ENCODE measurements around the gene UBXN2A. TPM values are rescaled to one million over a fixed set of nuclear protein-coding genes. Genes with fewer than 3 reads are reported as not detected.
"Not testable (repeated sequence)": the region's sequence is repeated elsewhere in the genome, so short reads cannot be mapped to it uniquely, and the experiment has no call there.

Gene UBXN2A
- total RNA-seq, 2 experiments from 2014 or later, result 13.0 to 14.3 TPM

DNA sequence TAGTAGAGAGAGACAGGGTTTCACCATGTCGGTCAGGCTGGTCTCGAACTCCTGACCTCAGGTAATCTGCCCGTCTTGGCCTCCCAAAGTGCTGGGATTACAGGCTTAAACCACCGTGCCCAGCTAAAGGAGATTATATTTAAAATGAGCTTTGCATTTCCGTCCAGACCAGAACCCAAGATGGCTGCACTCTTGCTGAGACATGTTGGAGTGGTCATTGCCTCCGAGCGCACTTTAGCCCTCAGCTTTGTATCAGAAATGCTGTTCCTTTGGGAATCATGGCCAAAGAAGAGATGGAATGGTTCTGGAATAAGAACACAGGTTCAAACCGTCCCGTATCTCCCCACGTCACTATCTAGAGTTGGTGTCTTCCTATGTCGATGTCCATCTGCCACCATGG lies 3.4 kb downstream of the UBXN2A start:
- Mint-ChIP-seq H3K4me1 (ENCODE audit: low read depth) (peaks cover 25% of the 10 kb centered on the region), H3K27ac (no peak overlapping the region), H3K4me3 (no peak overlapping the region), H3K36me3 (ENCODE audit: low read depth) (peaks cover 9% of the 10 kb centered on the region), H3K9me3 (ENCODE audit: insufficient read depth) (no peaks in the 10 kb centered on the region), H3K27me3 (ENCODE audit: low read depth) (peaks cover 9% of the 10 kb centered on the region)
- no peak for DNase-seq
- no peak for ATAC-seq
- ChIA-PET CTCF (interaction anchor here (3.0 kb wide), 1 partner anchor 17 kb away, joined by 11 read pairs; the partner anchor contains the start of gene ATAD2B), POLR2A (interaction anchor here (0.6 to 5.8 kb wide), 2 partner anchors 17 to 146 kb away, joined by 3 to 145 read pairs; partner anchors contain the start of gene ATAD2B)

DNA sequence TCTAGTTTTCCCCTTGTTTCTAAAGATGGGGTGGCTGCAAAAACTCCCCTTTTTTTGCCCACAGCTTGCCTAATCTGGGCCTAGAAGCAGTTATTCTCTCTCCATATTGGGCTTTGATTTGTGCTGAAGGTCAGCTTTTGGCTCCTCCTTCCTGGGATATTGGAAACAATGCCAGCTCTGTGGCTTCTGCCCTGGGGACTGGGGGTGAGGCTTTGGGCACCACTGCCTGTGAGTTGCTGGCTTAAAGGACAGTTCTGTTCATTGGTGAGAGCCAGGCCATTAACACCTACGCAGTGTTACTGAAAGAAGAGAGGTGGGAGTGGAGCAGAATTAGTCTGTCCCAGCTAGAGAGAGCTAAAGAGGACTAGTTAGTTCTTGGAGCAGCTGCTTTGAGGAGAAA lies 4.3 kb downstream of the UBXN2A start:
- no peaks in the 10 kb centered on the region for H3K9me3 Mint-ChIP-seq (ENCODE audit: insufficient read depth)
- CTCF ChIA-PET, result interaction anchor here (0.9 to 3.0 kb wide), 3 partner anchors 18 to 140 kb away, joined by 3 to 11 read pairs (median 3); partner anchors contain the start of genes ATAD2B and TP53I3
- no peak for ATAC-seq
- H3K27ac Mint-ChIP-seq, result no peak overlapping the region
- peaks cover under 1% of the 10 kb centered on the region for H3K27me3 Mint-ChIP-seq (ENCODE audit: low read depth)
- no peak overlapping the region for H3K4me3 Mint-ChIP-seq
- no peak for DNase-seq
- H3K4me1 Mint-ChIP-seq (ENCODE audit: low read depth), result peaks cover 16% of the 10 kb centered on the region
- peaks cover 9% of the 10 kb centered on the region for H3K36me3 Mint-ChIP-seq (ENCODE audit: low read depth)
- POLR2A ChIA-PET, result interaction anchor here (0.7 kb wide), 1 partner anchor 71 kb away, joined by 3 read pairs; no protein-coding TSS in a partner anchor

DNA sequence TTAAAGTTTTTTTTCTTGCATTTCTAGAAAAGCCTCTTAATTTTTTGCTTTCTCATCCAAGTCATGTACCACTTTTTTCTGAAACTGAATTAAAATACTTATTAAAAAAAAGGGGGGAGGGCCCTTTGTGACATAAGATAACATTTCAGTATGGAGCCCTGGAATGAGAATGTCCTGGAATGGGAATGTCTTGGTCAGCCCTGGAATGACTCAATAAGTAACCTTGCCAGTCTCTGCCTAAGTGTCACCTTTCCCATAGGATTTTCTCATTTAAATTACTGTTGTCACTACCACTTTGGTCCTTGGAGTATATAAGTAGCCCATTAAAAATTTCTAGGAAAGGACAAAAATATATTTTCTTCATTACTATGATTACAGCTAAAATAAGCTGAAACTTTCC lies 4.7 kb downstream of the UBXN2A start:
- Mint-ChIP-seq H3K9me3 (ENCODE audit: insufficient read depth) (no peaks in the 10 kb centered on the region), H3K27me3 (ENCODE audit: low read depth) (no peaks in the 10 kb centered on the region), H3K4me3 (no peak overlapping the region), H3K4me1 (ENCODE audit: low read depth) (peaks cover 15% of the 10 kb centered on the region), H3K27ac (no peak overlapping the region), H3K36me3 (ENCODE audit: low read depth) (peaks cover 9% of the 10 kb centered on the region)
- no peak for DNase-seq
- POLR2A ChIA-PET, result interaction anchor here (0.7 kb wide), 1 partner anchor 71 kb away, joined by 3 read pairs; no protein-coding TSS in a partner anchor
- CTCF ChIA-PET, result interaction anchor here (0.9 to 3.0 kb wide), 3 partner anchors 18 to 140 kb away, joined by 3 to 11 read pairs (median 3); partner anchors contain the start of genes ATAD2B and TP53I3
- no peak for ATAC-seq

DNA sequence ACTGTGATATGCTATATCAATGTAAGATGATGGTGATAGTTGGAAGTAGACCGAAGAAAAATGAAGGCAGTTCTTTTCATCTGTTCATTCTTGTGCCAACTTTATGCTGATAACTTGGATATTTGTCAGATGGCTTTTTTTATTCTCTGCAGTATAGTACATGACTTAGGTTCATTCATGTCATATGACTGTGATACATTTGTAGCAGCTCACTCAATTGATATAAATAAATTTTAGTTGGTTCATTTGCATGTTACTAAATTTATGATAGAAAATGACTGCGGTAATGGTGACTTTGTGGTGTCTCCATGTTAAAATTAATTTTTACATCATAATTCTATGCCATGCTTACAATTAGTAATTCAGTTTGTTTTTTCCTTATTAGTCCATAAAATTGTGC lies 7.1 kb downstream of the UBXN2A start:
- Mint-ChIP-seq H3K27me3 (ENCODE audit: low read depth) (no peaks in the 10 kb centered on the region), H3K9me3 (ENCODE audit: insufficient read depth) (no peaks in the 10 kb centered on the region), H3K4me3 (no peak overlapping the region), H3K36me3 (ENCODE audit: low read depth) (peaks cover 7% of the 10 kb centered on the region), H3K4me1 (ENCODE audit: low read depth) (peaks cover 6% of the 10 kb centered on the region), H3K27ac (no peak overlapping the region)
- CTCF ChIA-PET, result no interaction called here
- DNase-seq (no peak), ATAC-seq (no peak)
- POLR2A ChIA-PET, result no interaction called here

DNA sequence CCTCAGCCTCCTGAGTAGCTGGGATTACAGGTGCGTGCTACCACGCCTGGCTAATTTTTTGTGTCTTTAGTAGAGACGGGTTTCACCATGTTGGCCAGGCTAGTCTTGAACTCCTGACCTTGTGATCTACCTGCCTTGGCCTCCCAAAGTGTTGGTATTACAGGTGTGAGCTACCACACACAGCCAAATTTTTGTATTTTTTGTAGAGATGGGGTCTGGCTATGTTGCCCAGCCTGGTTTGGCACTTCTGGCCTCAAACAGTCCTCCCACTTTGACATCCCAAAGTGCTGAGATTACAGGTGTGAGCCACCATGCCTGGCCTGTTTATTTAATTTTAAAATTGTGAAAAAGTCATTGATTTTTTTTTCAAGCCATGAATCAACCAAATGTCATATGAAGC lies 12.3 kb downstream of the UBXN2A start:
- H3K9me3 Mint-ChIP-seq (ENCODE audit: insufficient read depth); H3K4me3 Mint-ChIP-seq; H3K27me3 Mint-ChIP-seq (ENCODE audit: low read depth); H3K27ac Mint-ChIP-seq; DNase-seq; H3K36me3 Mint-ChIP-seq (ENCODE audit: low read depth); ATAC-seq; POLR2A ChIA-PET; H3K4me1 Mint-ChIP-seq (ENCODE audit: low read depth): not testable (repeated sequence)
- CTCF ChIA-PET, result interaction anchor here (1.5 kb wide), 1 partner anchor 132 kb away, joined by 4 read pairs; the partner anchor contains the start of gene TP53I3

DNA sequence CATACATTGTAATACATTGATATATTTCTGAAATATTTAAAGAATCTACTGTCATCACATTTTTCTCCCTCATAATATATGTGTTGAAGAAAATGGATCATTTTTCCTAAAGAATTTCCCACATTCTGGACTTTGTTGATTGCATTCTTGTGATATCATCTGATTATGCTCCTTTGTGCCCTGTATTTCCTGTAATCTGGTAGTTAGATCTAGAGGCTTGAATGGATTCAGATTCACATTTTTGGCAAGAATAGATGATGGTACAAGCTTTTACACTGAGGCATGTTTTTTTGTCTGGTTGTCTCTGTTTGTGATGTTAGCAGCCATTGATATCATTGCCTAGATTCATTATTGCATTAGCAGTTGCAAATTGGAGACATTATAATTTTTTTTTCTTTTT lies 13.4 kb downstream of the UBXN2A start:
- H3K27ac Mint-ChIP-seq, result no peak overlapping the region
- no peak overlapping the region for H3K4me3 Mint-ChIP-seq
- no peaks in the 10 kb centered on the region for H3K27me3 Mint-ChIP-seq (ENCODE audit: low read depth)
- no peak for ATAC-seq
- peaks cover 6% of the 10 kb centered on the region for H3K4me1 Mint-ChIP-seq (ENCODE audit: low read depth)
- H3K9me3 Mint-ChIP-seq (ENCODE audit: insufficient read depth), result no peaks in the 10 kb centered on the region
- ChIA-PET POLR2A (interaction anchor here (1.0 kb wide), 1 partner anchor 13 kb away, joined by 3 read pairs; the partner anchor contains the start of gene UBXN2A), CTCF (no interaction called here)
- no peak for DNase-seq
- no peaks in the 10 kb centered on the region for H3K36me3 Mint-ChIP-seq (ENCODE audit: low read depth)

DNA sequence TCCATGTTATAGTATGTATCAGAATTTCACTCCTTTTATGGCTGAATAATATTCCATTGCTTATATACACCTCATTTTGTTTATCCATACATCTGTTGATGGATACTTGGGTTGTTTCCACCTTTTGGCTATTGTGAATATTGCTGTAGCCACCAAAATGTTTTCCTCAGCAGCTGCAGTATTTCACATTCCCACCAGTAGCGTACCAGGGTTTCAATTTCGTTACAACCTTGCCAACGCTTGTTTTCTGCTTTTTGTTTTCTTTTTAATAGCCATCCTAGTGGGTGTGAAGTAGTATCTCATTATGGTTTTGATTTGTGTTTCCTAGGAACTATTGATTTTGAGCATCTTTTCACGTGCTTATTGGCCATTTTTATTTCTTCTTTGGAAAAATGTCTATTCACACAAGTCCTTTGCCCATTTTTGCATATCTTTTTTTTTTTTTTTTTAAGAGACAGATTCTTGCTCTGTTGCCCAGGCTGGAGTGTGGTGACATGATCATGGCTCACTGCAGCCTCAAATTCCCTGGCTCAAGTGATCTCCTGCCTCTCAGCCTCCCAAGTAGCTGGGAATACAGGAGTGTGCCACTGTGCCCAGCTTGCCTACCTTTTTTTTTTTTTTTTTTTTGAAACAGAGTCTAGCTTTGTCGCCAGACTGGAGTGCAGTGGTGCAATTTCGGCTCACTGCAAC lies 14.2 kb downstream of the UBXN2A start:
- H3K27me3 Mint-ChIP-seq (ENCODE audit: low read depth), result no peaks in the 10 kb centered on the region
- DNase-seq, result no peak
- no peak overlapping the region for H3K27ac Mint-ChIP-seq
- peaks cover 6% of the 10 kb centered on the region for H3K4me1 Mint-ChIP-seq (ENCODE audit: low read depth)
- H3K36me3 Mint-ChIP-seq (ENCODE audit: low read depth), result no peaks in the 10 kb centered on the region
- no peak for ATAC-seq
- H3K9me3 Mint-ChIP-seq (ENCODE audit: insufficient read depth), result no peaks in the 10 kb centered on the region
- no peak overlapping the region for H3K4me3 Mint-ChIP-seq
- ChIA-PET CTCF (no interaction called here), POLR2A (interaction anchor here (1.0 kb wide), 1 partner anchor 14 kb away, joined by 3 read pairs; the partner anchor contains the start of gene UBXN2A)

DNA sequence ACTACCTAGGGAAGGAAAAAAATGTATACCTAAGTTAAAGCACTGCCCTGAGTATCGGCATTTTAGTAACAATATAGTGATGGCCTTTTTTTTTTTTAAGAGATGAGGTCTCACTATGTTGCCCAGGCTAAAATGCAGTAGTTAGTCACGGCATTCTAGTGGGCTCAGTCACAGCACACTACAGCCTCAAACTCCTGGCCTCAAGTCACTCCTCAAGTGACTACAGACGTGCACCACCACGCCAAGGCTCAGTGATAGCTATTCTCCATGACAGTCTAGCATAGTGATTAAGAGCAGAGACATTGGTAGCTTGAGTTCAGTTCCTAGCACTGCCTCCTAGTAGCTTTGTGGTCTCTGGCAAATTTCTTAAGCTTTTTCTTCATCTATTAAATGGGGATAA lies 27.6 kb downstream of the UBXN2A start:
- Mint-ChIP-seq H3K4me1 (ENCODE audit: low read depth) (no peaks in the 10 kb centered on the region), H3K27ac (no peak overlapping the region), H3K9me3 (ENCODE audit: insufficient read depth) (no peaks in the 10 kb centered on the region), H3K27me3 (ENCODE audit: low read depth) (no peaks in the 10 kb centered on the region), H3K36me3 (ENCODE audit: low read depth) (peaks cover 6% of the 10 kb centered on the region), H3K4me3 (no peak overlapping the region)
- CTCF ChIA-PET, result no interaction called here
- DNase-seq (no peak), ATAC-seq (no peak)
- POLR2A ChIA-PET, result no interaction called here

DNA sequence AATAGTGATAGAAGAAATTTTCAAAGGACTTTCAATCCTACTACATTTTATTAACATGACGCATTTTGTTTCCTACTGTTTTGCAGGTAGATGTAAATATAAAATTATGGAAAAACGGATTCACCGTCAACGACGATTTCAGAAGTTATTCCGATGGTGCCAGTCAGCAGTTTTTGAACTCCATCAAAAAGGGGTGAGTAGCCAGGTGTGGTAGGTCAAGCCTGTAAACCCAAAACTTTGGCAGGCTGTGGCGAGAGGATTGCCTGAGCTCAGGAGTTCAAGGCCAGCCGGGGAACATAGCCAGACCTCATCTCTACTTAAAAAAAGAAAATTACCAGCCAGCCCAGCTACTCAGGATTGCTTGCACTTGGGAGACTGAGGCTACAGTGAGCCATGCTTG lies 36.6 kb downstream of the UBXN2A start:
- no peaks in the 10 kb centered on the region for H3K4me1 Mint-ChIP-seq (ENCODE audit: low read depth)

DNA sequence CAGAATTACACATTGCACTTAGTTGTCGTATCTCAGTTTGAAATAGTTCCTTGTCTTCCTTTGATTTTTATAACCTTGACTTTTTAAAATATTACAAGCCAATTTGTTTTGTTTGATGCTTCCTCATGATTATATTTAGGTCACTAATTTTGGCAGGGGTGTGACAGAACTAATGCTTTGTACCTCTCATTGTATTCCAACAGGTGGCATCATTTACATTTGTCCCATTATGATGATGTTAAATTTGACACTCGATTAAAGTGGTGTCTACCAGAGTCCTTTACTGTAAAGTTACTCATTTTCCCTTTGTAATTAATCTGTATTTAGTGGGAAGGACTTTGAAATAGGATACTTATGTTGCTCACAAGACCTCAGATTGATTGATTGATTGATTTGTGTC lies 48.1 kb downstream of the UBXN2A start:
- ChIA-PET POLR2A (no interaction called here), CTCF (interaction anchor here (2.7 kb wide), 1 partner anchor 95 kb away, joined by 10 read pairs; the partner anchor contains the start of gene TP53I3)
- Mint-ChIP-seq H3K27me3 (ENCODE audit: low read depth) (no peaks in the 10 kb centered on the region), H3K4me3 (no peak overlapping the region), H3K27ac (no peak overlapping the region), H3K36me3 (ENCODE audit: low read depth) (no peaks in the 10 kb centered on the region), H3K9me3 (ENCODE audit: insufficient read depth) (no peaks in the 10 kb centered on the region), H3K4me1 (ENCODE audit: low read depth) (no peaks in the 10 kb centered on the region)
- DNase-seq (no peak), ATAC-seq (peak; percentile 64)

More for the DNA sequence above, 36.6 kb downstream of the UBXN2A start:
- DNase-seq, result no peak
- ChIA-PET CTCF (no interaction called here), POLR2A (no interaction called here)
- Mint-ChIP-seq H3K9me3 (ENCODE audit: insufficient read depth) (no peaks in the 10 kb centered on the region), H3K36me3 (ENCODE audit: low read depth) (peaks cover 16% of the 10 kb centered on the region), H3K4me3 (no peak overlapping the region), H3K27ac (no peak overlapping the region), H3K27me3 (ENCODE audit: low read depth) (no peaks in the 10 kb centered on the region)
- no peak for ATAC-seq

DNA sequence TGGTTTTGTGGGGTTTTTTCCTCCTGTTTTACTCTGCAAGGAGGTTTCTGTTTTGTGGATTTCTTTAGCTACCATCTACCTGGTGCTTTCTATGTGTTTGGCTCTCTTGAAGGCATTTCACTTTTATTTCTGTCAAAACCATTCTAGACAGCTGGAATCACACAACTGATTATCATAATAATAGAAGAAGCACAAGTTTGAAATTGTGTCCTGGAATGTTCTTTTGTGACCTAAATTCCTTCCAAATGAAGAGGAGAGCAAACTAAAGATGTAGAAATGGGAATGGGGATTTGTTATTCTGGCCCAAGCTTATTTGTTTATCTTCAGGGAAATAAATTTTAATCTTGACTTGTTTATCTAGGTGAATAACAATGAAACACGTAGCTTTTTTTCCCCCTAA lies 52.7 kb downstream of the UBXN2A start:
- Mint-ChIP-seq H3K9me3 (ENCODE audit: insufficient read depth) (no peaks in the 10 kb centered on the region), H3K27me3 (ENCODE audit: low read depth) (no peaks in the 10 kb centered on the region), H3K36me3 (ENCODE audit: low read depth) (peaks cover 2% of the 10 kb centered on the region), H3K4me1 (ENCODE audit: low read depth) (no peaks in the 10 kb centered on the region), H3K4me3 (no peak overlapping the region), H3K27ac (no peak overlapping the region)
- ChIA-PET CTCF (interaction anchor here (0.5 to 0.9 kb wide), 2 partner anchors 9 to 50 kb away, joined by 3 read pairs; no protein-coding TSS in a partner anchor), POLR2A (interaction anchor here (1.7 kb wide), 1 partner anchor 66 kb away, joined by 4 read pairs; the partner anchor contains the start of gene ATAD2B)
- ATAC-seq, result no peak
- DNase-seq, result no peak

DNA sequence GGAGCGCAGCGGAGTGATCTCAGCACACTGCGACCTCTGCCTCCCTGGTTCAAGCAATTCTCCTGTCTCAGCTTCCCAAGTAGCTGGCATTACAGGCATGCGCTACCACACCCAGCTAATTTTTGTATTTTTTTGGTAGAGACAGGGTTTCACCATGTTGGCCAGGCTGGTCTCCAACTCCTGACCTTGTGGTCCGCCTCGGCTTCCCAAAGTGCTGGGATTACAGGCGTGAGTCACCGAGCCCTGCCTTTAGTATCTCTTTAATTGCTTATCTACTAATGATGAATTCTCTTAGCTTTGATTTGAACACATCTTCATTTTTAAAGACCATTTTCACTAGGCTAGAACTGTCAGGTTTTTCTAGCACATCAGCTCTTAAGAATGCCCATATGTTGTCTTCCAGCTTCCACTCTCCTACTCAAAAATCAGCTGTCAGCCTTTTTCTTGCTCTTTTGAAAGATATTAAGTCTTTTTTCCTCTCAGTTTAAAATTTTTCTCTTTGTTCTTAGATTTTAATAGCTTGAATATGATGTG lies 53.5 kb downstream of the UBXN2A start:
- POLR2A ChIA-PET, result interaction anchor here (0.6 to 1.7 kb wide), 3 partner anchors 18 to 170 kb away, joined by 3 to 4 read pairs (median 4); partner anchors contain the start of gene ATAD2B

More for the DNA sequence above, 53.5 kb downstream of the UBXN2A start:
- CTCF ChIA-PET, result interaction anchor here (0.5 to 0.9 kb wide), 2 partner anchors 10 to 51 kb away, joined by 3 read pairs; no protein-coding TSS in a partner anchor
- Mint-ChIP-seq H3K36me3 (ENCODE audit: low read depth) (peaks cover 2% of the 10 kb centered on the region), H3K4me3 (no peak overlapping the region), H3K27me3 (ENCODE audit: low read depth) (no peaks in the 10 kb centered on the region), H3K4me1 (ENCODE audit: low read depth) (no peaks in the 10 kb centered on the region), H3K9me3 (ENCODE audit: insufficient read depth) (no peaks in the 10 kb centered on the region), H3K27ac (no peak overlapping the region)
- DNase-seq (no peak), ATAC-seq (no peak)

Data from activated CD8-positive, alpha-beta T cell treated with anti-CD3 and anti-CD28 coated beads, Interleukin-2, amount 10 ng/mL, durations not matched to agents 7 days and 5 days (primary cell).